Bronchial epithelial cell (primary cell): Measurements from ENCODE around the gene SCTR. TPM values are rescaled to one million over a fixed set of nuclear protein-coding genes. Genes with fewer than 3 reads are reported as not detected.
"Not testable (repeated sequence)": the region's sequence is repeated elsewhere in the genome, so short reads cannot be mapped to it uniquely, and the experiment has no call there.

ENCODE experiments used
- DNase-seq: peaks from one replicate; pipeline ENCODE4 v3.0.0-alpha.2; 2010; ENCODE audit warnings: low read depth
- FAIRE-seq: peaks from 2 replicates; lab custom pipeline; 2011; peaks lifted over from hg19 to GRCh38; lab: Jason Lieb, UNC
- H3K27me3 ChIP-seq: 2 replicates; pipeline ENCODE4 v1.5.1; 2011; ENCODE audit warnings: low read length; ENCODE audit not compliant: control insufficient read depth, insufficient read depth
- H3K36me3 ChIP-seq: 2 replicates; pipeline ENCODE4 v1.5.1; 2011; ENCODE audit warnings: low read length; ENCODE audit not compliant: control insufficient read depth, insufficient read depth
- H3K4me3 ChIP-seq: 2 replicates; pipeline ENCODE4 v1.5.1; 2011; ENCODE audit warnings: mild to moderate bottlenecking, low read depth, low read length, control low read depth
- total RNA-seq: library from RNA; depleted of rRNA; stranded (reverse); fragments of >200 nt; gene quantifications from 2 replicates; pipeline ENCODE4 v1.2.1, GENCODE V29; 2014
- TF ChIP-seq, protein P1 (sequence below): IDR thresholded peaks from 2 replicates; pipeline ENCODE4 v1.5.1; 2011; ENCODE audit warnings: mild to moderate bottlenecking, moderate library complexity, low read length, control low read depth, inconsistent platforms; ENCODE audit not compliant: insufficient read depth, severe bottlenecking

The SCTR gene
- total RNA-seq, 1 donor from 2014 or later, result not detected

DNA sequence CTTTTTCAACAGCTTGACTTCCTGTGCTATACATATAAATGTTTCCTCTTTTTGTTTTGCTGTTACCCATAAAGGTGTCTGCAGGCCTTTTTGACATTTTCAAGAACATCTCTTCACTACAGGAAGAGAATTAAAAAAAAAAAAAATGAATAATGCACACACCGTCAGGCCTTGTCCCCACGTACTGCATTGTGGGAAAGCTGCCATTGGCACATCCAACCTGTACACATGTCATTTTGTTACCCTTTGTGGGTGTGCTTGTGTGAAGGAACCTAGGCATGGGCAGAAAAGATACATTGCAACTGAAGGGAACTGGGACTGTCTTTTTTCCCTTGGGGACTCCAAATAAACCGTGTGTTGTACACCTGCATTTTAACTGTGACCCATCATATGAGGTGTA lies 109.4 kb downstream of the SCTR start:
- H3K27me3 ChIP-seq, result peaks cover 6% of the 10 kb centered on the region
- DNase-seq, result no peak
- no peaks in the 10 kb centered on the region for H3K36me3 ChIP-seq
- H3K4me3 ChIP-seq, result no peak overlapping the region
- FAIRE-seq, result no peak
- TF ChIP-seq, protein P1, sequence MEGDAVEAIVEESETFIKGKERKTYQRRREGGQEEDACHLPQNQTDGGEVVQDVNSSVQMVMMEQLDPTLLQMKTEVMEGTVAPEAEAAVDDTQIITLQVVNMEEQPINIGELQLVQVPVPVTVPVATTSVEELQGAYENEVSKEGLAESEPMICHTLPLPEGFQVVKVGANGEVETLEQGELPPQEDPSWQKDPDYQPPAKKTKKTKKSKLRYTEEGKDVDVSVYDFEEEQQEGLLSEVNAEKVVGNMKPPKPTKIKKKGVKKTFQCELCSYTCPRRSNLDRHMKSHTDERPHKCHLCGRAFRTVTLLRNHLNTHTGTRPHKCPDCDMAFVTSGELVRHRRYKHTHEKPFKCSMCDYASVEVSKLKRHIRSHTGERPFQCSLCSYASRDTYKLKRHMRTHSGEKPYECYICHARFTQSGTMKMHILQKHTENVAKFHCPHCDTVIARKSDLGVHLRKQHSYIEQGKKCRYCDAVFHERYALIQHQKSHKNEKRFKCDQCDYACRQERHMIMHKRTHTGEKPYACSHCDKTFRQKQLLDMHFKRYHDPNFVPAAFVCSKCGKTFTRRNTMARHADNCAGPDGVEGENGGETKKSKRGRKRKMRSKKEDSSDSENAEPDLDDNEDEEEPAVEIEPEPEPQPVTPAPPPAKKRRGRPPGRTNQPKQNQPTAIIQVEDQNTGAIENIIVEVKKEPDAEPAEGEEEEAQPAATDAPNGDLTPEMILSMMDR, result no peak

DNA sequence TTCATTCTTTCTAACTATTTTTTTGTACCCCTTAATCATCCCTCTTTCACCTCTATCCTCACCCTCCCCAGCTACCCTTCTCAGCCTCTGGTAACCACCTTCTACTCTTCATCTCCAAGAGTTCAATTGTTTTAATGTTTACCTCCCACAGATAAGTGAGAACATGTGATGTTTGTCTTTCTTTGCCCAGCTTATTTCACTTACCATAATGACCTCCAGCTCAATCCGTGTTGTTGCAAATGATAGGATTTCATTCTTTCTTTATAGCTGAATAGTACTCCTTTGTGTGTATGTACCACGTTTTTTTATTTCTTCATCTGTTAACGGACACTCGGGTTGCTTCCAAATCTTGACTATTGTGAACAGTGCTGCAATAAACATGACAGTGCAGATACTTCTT lies 114.8 kb downstream of the SCTR start:
- TF ChIP-seq, protein P1, result no peak
- Histone ChIP-seq H3K36me3 (no peaks in the 10 kb centered on the region), H3K27me3 (peaks cover 2% of the 10 kb centered on the region), H3K4me3 (no peak overlapping the region)
- FAIRE-seq (no peak), DNase-seq (no peak)

DNA sequence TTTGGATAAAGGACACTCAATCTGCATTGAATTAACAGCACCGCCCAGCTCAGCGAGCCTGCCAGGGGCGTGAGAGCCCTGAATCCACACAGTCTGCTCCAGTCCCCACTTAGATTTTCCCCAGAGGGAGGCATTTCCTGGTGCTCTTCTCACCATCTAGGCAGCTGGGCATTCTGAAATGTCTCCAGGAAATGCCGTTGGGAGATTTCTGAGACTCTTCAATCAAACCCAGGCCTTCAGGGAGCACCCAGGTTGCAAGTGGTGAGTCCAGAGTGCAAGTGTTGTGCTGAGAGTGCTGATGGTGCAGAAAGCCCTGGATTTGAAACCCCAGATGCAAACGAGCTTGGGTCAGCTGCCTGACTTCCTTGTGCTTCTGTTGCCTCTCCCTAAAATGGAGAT lies 116.1 kb downstream of the SCTR start:
- no peak for FAIRE-seq

DNA sequence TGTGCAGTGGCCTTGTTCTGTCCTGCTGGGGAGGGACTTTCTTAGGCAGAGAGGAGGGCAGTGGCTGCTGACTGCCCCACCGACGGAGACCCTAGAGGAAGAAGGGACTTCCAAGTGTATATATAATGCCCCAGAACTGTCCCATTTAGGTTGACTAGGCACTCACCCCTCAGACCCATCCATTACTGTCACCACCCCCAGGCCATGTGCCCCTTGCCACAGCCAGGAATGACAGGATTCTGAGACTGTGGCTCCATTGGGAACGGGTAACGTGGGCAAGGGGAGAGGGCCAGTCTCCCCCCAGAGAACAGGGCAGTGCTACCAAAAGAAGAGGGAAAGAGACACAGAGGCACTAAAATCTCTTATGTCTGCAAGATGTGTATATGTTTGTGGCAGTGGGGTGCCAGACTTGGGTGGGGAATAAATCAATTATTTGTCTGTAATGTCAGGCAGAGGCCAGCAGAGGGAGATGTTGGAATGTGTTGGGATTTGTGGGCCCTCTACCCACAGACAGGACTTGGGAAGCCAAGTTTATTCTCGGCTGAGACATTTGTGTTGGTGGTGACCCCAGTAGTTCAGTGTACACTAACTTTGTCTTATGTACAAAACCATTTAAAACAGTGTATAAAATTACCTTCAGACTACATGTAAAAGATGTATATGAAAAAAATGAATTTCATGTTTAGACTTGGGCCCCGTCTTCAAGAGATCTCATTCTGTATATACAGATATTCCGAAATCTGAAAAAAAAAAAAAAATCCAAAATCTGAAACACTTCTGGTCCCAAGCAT lies 116.7 kb downstream of the SCTR start:
- Histone ChIP-seq H3K27me3 (no peaks in the 10 kb centered on the region), H3K4me3 (no peak overlapping the region), H3K36me3 (no peaks in the 10 kb centered on the region)
- TF ChIP-seq, protein P1, result peak; percentile 66
- DNase-seq, result peak; percentile 53
- FAIRE-seq, result no peak

More for the DNA sequence above, 116.1 kb downstream of the SCTR start:
- no peak overlapping the region for H3K4me3 ChIP-seq
- TF ChIP-seq, protein P1, result no peak
- no peaks in the 10 kb centered on the region for H3K27me3 ChIP-seq
- no peak for DNase-seq
- no peaks in the 10 kb centered on the region for H3K36me3 ChIP-seq

DNA sequence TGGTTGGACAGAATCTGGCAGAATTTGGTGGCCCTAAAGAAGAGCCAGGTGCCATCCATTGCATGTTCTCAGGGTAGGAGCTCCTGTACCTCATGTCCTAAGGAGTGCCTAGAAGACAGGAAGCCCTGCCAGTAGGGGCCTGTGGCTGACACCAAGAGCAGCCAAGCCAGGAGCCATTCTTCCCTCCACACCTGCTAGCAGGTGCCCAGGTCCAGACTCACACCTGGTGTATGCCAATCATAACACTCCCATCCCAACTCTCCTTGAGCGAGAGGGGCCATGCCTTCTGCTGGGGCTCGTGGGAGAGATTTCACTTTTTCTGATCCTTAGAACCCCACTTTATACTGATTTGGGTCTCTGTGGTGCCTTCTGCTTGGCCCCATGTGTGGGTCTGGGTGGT lies 119.1 kb downstream of the SCTR start:
- TF ChIP-seq, protein P1, result no peak
- DNase-seq (no peak), FAIRE-seq (no peak)
- Histone ChIP-seq H3K36me3 (no peaks in the 10 kb centered on the region), H3K4me3 (no peak overlapping the region), H3K27me3 (no peaks in the 10 kb centered on the region)

DNA sequence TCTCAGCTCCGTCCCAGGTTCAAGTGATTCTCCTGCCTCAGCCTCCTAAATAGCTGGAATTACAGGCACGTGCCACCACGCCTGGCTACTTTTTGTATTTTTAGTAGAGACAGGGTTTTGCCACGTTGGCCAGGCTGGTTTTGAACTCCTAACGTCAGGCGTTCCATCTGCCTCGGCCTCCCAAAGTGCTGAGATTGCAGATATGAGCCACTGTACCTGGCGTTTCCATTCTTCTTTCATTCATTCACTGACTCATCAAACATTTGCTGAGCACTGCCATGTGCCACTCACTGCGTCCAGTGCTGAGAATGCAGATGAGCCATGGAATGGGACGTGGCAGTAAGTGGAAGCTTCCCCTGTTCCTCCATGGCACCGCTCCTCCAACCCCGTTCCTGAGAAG lies 120.7 kb downstream of the SCTR start:
- DNase-seq, H3K27me3 ChIP-seq, FAIRE-seq, H3K36me3 ChIP-seq, H3K4me3 ChIP-seq: not testable (repeated sequence)
